Adrenal gland (tissue), 19 donors: ENCODE measurements around the gene RALGAPA1. TPM values are rescaled to one million over a fixed set of nuclear protein-coding genes. Genes with fewer than 3 reads are reported as not detected.
"Not testable (repeated sequence)": the region's sequence is repeated elsewhere in the genome, so short reads cannot be mapped to it uniquely, and the experiment has no call there.

Source experiments
- DNase-seq, 7 donors: peaks; one replicate each; pipeline ENCODE4 v3.0.0-alpha.2; 2019 to 2020
- H3K27ac ChIP-seq, 5 donors: fragments of 200-600 bp; sonication (generic) in 4 of 5; 1 replicate in 3 of 5; 2 replicates in 2 of 5; pipeline versions ENCODE4 v1.5.1 to v1.8.0; 2016 to 2020; ENCODE audit warnings: mild to moderate bottlenecking in 1 of 5
- H3K27me3 ChIP-seq: fragments of 200-600 bp; 2 replicates; pipeline ENCODE4 v1.8.0; 2021
- H3K36me3 ChIP-seq, 2 donors: fragments of 200-600 bp; replicated peaks in 1 of 2; 1 replicate in 1 of 2; 2 replicates in 1 of 2; pipeline versions ENCODE4 v1.5.1 to v1.8.0; 2018 to 2022
- H3K4me1 ChIP-seq, 2 donors: fragments of 200-600 bp; replicated peaks in 1 of 2; 1 replicate in 1 of 2; 2 replicates in 1 of 2; pipeline versions ENCODE4 v1.5.1 to v1.8.0; 2018 to 2021
- H3K4me3 ChIP-seq, 4 donors: fragments of 200-600 bp; sonication (generic) in 3 of 4; one replicate each; pipeline ENCODE4 v1.5.1; 2016 to 2018
- H3K9me3 ChIP-seq, 3 donors: fragments of 200-600 bp; sonication (generic) in 1 of 3; replicated peaks in 1 of 3; 1 replicate in 2 of 3; 2 replicates in 1 of 3; pipeline versions ENCODE4 v1.5.1 to v1.8.0; 2016 to 2021
- CTCF ChIP-seq, 6 experiments: fragments of 450-650 bp in 4 of 6; fragments of 200-600 bp in 2 of 6; sonication (generic) in 1 of 6; IDR thresholded peaks; 1 replicate in 5 of 6; 2 replicates in 1 of 6; pipeline versions ENCODE4 v1.5.1 to v1.8.0; 2016 to 2021; ENCODE audit warnings: antibody characterized with exemption in 6 of 6, mild to moderate bottlenecking in 2 of 6, moderate library complexity in 1 of 6
- POLR2A ChIP-seq, 2 donors: fragments of 450-650 bp; IDR thresholded peaks; one replicate each; pipeline ENCODE4 v1.6.1; 2017; ENCODE audit warnings: antibody characterized with exemption in 2 of 2, mild to moderate bottlenecking in 2 of 2, moderate library complexity in 1 of 2
- WGBS, 4 donors: extraction: QIAGEN DNeasy Blood & Tissue Kit in 2 of 4; methylation state at CpG; one replicate each; pipeline versions ENCODE4 v1.1.5 to v1.1.7; 2013 to 2017; 5-methylcytosine and 5-hydroxymethylcytosine counted together
- intact Hi-C, 2 donors: fragments of 100-400 bp; cut with DNase I; formaldehyde crosslinking; loops; one replicate each; pipeline versions ENCODE4 v1.14.1 to v1.15.0; 2022 to 2023
- long read RNA-seq, 10 donors: library from polyadenylated mRNA in 3 of 10; unstranded in 2 of 10; stranded (forward) in 1 of 10; transcript quantifications; one replicate each; pipeline ENCODE4 v2.0.0 and lab custom pipeline, GENCODE V29; 2021 to 2026
- polyA plus RNA-seq, 3 donors: library from polyadenylated mRNA; stranded (reverse); fragments of 200-250 nt in 2 of 3; fragments of 350-450 nt in 1 of 3; fragmentation: Illumina TruSeq in 1 of 3; extraction: RNeasy Lipid Tissue Mini Kit (QIAGEN cat#74804) in 1 of 3; gene quantifications; one replicate each; pipeline ENCODE4 v1.2.3, GENCODE V29; 2013 to 2014
- total RNA-seq, 9 donors: library from RNA; depleted of rRNA in 4 of 9; stranded (reverse); fragments of >200 nt in 4 of 9; fragments of 120-200 nt in 1 of 9; fragmentation: NEBNext Ultra II Directional in 1 of 9; extraction: Animal tissue kit (Norgen Biotek cat#: 25700) in 1 of 9; gene quantifications; one replicate each; pipeline versions ENCODE4 v1.1.0 to v1.2.4, GENCODE V29; 2013 to 2023
- donor health status: healthy with polysubstance abuse.
- donor health status: Bipolar disorder and iron deficiency.
- donor health status: DM: yes; HTN: yes; CAD: no.
- donor health status: DM: no; HTN: no; CAD: no.
- donor health status: DM: no; HTN: no; CAD: no.
- donor health status: DM: yes; HTN: yes; CAD: no.

RALGAPA1 gene
- total RNA-seq (100 to 1,000 TPM in 1 of 9 donors, 10 to 100 TPM in 8; 40.2 to 116 (median 75.6) TPM), polyA plus RNA-seq (10 to 100 TPM; 31.7 to 49.1 (median 47.0) TPM)
- long read RNA-seq, donor 1, result 0 reads
- long read RNA-seq, donor 2, partial matches to known transcripts, result 0 of 1 reads
- long read RNA-seq, donor 2, other reads (novel, unspliced or antisense), result 0 of 1 reads
- long read RNA-seq, donor 3, result 0 reads
- long read RNA-seq, donor 4, partial matches to known transcripts, result 9 of 13 reads
- long read RNA-seq, donor 4, other reads (novel, unspliced or antisense), result 4 of 13 reads
- long read RNA-seq, donor 5, full-length matches to known transcripts, result 3 of 10 reads
- long read RNA-seq, donor 5, partial matches to known transcripts, result 3 of 10 reads
- long read RNA-seq, donor 5, other reads (novel, unspliced or antisense), result 4 of 10 reads
- long read RNA-seq, donor 6, partial matches to known transcripts, result 3 of 6 reads
- long read RNA-seq, donor 6, other reads (novel, unspliced or antisense), result 3 of 6 reads
- long read RNA-seq, donor 7, result 0 reads
- long read RNA-seq, donor 8, partial matches to known transcripts, result 7 of 7 reads
- long read RNA-seq, donor 8, other reads (novel, unspliced or antisense), result 0 of 7 reads
- long read RNA-seq, donor 9, result 0 reads
- long read RNA-seq, donor 10, partial matches to known transcripts, result 0 of 8 reads
- long read RNA-seq, donor 10, other reads (novel, unspliced or antisense), result 8 of 8 reads

- TF ChIP-seq CTCF (IDR thresholded peaks at IDR 0.05) (peak in 4 of 6 experiments; percentile 43 to 71 (median 54)), POLR2A (IDR thresholded peaks at IDR 0.05) (peak; percentile 95 to 98)
- intact Hi-C loops, H3K27me3 ChIP-seq, H3K36me3 ChIP-seq, H3K9me3 ChIP-seq: not testable (repeated sequence)
- Histone ChIP-seq H3K4me1 (peaks cover 14 to 23% of the 10 kb centered on the region in 2 donors), H3K4me3 (peak within 1 kb of the TSS; percentile 45 to 95 (median 74)), H3K27ac (peak within 1 kb of the TSS; percentile 72 to 97 (median 90))
- peak; percentile 93 to 99 (median 96) for DNase-seq
- WGBS, 4 donors, result 0 to 2% (median 1%) methylated on average over 14 to 55 of the region's 66 CpGs
Measured at GRCh38 chr14:35808638-35809563, at the start of gene RALGAPA1. RALGAPA1 (minus strand) TSS chr14:35809295; CDS start chr14:35808835, 460 bp downstream.

- TF ChIP-seq POLR2A (IDR thresholded peaks at IDR 0.05), result no peak
- TF ChIP-seq CTCF (IDR thresholded peaks at IDR 0.05), result no peak
- intact Hi-C loops, result no loop called here
Measured at GRCh38 chr14:35858521-35859209, 49.6 kb upstream of the RALGAPA1 start.

GRCh38 chr14:35855876-35856481 is 46.9 kb upstream of the RALGAPA1 start:
- no peaks in the 10 kb centered on the region for H3K36me3 ChIP-seq
- TF ChIP-seq CTCF (IDR thresholded peaks at IDR 0.05) (no peak), POLR2A (IDR thresholded peaks at IDR 0.05) (no peak)
- intact Hi-C loops, result no loop called here
- H3K9me3 ChIP-seq, result peaks cover 0 to 3% (median 0%) of the 10 kb centered on the region in 3 donors
- 35 to 59% (median 50%) methylated on average over 6 of the region's 6 CpGs for WGBS, 4 donors
- no peak overlapping the region for H3K4me3 ChIP-seq
- H3K27ac ChIP-seq, result peak overlapping the region in 2 of 5 donors; percentile 10 to 62
- no peak for DNase-seq
- H3K27me3 ChIP-seq, result no peaks in the 10 kb centered on the region
- H3K4me1 ChIP-seq, result peaks cover 0 to 15% of the 10 kb centered on the region in 2 donors

More at GRCh38 chr14:35858521-35859209, 49.6 kb upstream of the RALGAPA1 start:
- H3K27ac ChIP-seq, result no peak overlapping the region
- DNase-seq, result peak in 5 of 7 donors; percentile 30 to 59 (median 49)
- no peaks in the 10 kb centered on the region for H3K9me3 ChIP-seq
- WGBS, 4 donors, result 83 to 90% (median 86%) methylated on average over 7 of the region's 7 CpGs
- H3K36me3 ChIP-seq, result peaks cover 0 to 8% of the 10 kb centered on the region in 2 donors
- no peak overlapping the region for H3K4me3 ChIP-seq
- H3K4me1 ChIP-seq, result peaks cover 0 to 22% of the 10 kb centered on the region in 2 donors
- H3K27me3 ChIP-seq, result no peaks in the 10 kb centered on the region
